Large intestine (tissue), 3 donors: Measurements from ENCODE around the gene RASD1. TPM values are rescaled to one million over a fixed set of nuclear protein-coding genes. Genes with fewer than 3 reads are reported as not detected.
A peak's percentile ranks its signal among the peaks of the same experiment; 100 is the strongest.

Experiments
- DNase-seq, 2 donors: peaks; one replicate each; pipeline versions ENCODE4 v3.0.0 to v3.0.0-alpha.2; 2013
- H3K27ac ChIP-seq: one replicate; pipeline ENCODE4 v1.5.1; 2013; ENCODE audit warnings: low read length
- H3K27me3 ChIP-seq: 2 replicates; pipeline ENCODE4 v1.6.1; 2013; ENCODE audit warnings: low read length; ENCODE audit not compliant: control insufficient read depth, insufficient read depth
- H3K36me3 ChIP-seq: 2 replicates; pipeline ENCODE4 v1.6.1; 2013; ENCODE audit warnings: low read length; ENCODE audit not compliant: control insufficient read depth, insufficient read depth
- H3K4me1 ChIP-seq: one replicate; pipeline ENCODE4 v1.6.1; 2013; ENCODE audit warnings: low read length; ENCODE audit not compliant: control insufficient read depth, insufficient read depth
- H3K4me3 ChIP-seq: one replicate; pipeline ENCODE4 v1.5.1; 2013; ENCODE audit warnings: low read length
- H3K9me3 ChIP-seq: one replicate; pipeline ENCODE4 v1.6.1; 2013; ENCODE audit warnings: mild to moderate bottlenecking, low read depth, low read length, moderate library complexity; ENCODE audit not compliant: control insufficient read depth
- WGBS: methylation state at CpG from one replicate; pipeline ENCODE4 v1.1.5; 2013; ENCODE audit warnings: low lambda C conversion rate; ENCODE audit not compliant: insufficient coverage; 5-methylcytosine and 5-hydroxymethylcytosine counted together
- polyA plus RNA-seq: library from polyadenylated mRNA; unstranded; fragments of 120-200 nt; gene quantifications from one replicate; pipeline ENCODE4 v1.2.1, GENCODE V29; 2013

Gene RASD1
- polyA plus RNA-seq, 1 donor = 20.0 TPM

DNA sequence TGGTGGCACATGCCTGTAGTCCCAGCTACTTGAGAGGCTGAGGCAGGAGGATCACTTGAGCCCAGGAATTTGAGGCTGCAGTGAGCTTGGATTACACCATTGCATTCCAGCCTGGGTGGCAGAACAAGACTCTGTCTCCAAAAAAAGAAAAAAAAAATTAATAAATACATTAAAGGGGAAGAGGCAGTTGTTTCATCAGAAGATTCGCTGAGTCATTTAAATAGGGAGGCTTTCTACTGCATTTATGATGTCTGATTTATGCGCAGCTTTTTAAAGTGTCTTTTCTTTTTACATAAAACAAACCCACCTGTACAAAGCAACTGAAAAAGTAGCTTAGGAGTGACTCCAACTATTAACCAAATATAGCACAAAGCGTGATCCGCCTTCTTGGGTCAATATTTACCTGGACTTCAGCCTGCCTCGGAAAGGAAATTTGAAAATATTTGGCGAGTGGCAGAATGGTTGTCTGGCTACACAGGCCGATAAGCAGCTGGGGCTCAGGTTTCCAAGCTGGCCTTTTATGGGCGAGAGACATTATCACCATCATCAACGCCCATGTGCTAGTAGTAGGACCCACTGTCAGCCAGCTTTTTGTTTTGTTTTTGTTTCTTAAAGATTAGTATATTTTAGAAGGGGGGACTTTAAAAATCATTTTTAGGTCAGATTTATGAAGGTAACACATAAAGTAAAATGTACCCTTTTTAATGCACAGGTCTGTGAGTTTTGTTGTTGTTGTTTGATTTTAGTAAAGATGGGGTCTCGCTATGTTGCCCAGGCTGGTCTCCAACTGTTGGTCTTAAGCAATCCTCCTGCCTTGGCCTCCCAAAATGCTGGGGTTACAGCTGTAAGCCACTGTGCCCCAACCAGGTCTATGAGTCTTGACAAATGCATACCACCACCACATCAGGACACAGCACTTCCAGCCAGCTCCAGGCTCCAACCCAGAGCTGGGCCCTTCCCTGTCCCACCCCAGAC lies 42.5 kb upstream of the RASD1 start:
- H3K4me3 ChIP-seq = no peak overlapping the region
- peaks cover 45% of the 10 kb centered on the region for H3K4me1 ChIP-seq
- DNase-seq = peak; percentile 73 to 92
- 10% methylated on average over 2 of the region's 10 CpGs for WGBS
- H3K27me3 ChIP-seq = no peaks in the 10 kb centered on the region
- no peaks in the 10 kb centered on the region for H3K36me3 ChIP-seq
- no peaks in the 10 kb centered on the region for H3K9me3 ChIP-seq
- H3K27ac ChIP-seq = peak overlapping the region; percentile 61

DNA sequence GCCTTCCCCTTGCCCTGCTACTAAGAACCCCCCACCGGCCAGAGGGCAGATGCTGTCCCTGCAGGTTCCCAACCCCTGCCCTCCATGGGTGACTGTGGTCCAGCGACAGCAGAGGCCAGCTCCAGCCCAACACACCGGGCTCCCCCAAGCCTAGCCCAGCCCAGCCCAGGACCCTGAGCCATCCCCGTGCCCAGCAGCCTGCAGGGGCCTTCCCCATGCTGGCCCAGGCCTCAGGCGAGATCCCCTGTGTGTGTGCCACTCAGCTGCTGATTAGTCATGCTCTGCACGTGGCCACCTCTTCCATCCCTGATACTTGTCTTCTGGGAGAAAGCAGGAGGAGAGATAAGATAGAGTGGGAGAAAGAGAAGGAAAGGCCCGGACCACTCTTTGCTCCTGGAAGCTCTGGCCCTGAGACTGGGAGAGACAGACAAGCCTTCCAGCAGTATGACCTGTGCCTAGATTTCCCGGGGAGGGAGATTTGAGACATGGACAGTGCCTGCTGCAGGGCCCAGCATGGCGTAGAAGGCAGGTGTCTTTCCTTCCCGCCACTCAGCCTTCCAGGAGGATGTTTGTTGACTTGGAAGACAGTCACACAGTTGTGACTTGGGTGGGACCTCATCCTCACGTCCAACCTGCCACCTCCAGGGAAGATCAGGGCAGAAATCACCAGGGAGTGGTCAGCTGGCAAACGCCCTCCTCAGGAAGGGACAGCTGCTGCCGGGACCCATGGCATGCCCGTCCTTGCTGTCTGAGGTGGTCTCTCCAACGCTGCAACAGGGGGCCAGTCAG lies 41.3 kb upstream of the RASD1 start:
- peak; percentile 37 to 65 for DNase-seq
- peak overlapping the region; percentile 61 for H3K27ac ChIP-seq
- H3K4me1 ChIP-seq = peaks cover 45% of the 10 kb centered on the region
- no peak overlapping the region for H3K4me3 ChIP-seq
- H3K36me3 ChIP-seq = no peaks in the 10 kb centered on the region
- H3K9me3 ChIP-seq = no peaks in the 10 kb centered on the region
- no CpG with 5 or more reads among the region's 15 CpGs for WGBS
- no peaks in the 10 kb centered on the region for H3K27me3 ChIP-seq

DNA sequence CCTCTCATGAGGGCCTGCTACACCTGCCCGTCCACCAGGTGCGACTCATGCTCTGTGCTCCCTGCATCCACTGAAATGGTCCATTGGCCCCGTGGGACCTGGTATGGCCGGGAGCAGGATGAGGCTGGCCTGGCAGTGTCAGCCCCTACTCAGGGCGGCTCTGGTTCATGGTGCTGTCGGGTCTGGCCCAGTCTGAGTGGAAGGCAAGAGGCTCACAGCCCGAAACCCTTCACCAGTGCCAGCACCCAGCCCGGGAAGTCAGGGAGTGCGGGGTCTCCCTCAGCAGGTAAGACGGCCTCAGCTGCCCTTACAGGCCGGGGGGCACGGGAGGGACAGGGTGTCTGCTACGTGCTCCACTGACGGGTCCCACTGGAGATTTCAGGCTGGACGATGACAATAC lies 40.5 kb upstream of the RASD1 start:
- no peak overlapping the region for H3K4me3 ChIP-seq
- H3K4me1 ChIP-seq = peaks cover 45% of the 10 kb centered on the region
- no peaks in the 10 kb centered on the region for H3K9me3 ChIP-seq
- H3K27me3 ChIP-seq = no peaks in the 10 kb centered on the region
- no peaks in the 10 kb centered on the region for H3K36me3 ChIP-seq
- peak overlapping the region; percentile 61 for H3K27ac ChIP-seq
- no CpG with 5 or more reads among the region's 15 CpGs for WGBS
- no peak for DNase-seq

DNA sequence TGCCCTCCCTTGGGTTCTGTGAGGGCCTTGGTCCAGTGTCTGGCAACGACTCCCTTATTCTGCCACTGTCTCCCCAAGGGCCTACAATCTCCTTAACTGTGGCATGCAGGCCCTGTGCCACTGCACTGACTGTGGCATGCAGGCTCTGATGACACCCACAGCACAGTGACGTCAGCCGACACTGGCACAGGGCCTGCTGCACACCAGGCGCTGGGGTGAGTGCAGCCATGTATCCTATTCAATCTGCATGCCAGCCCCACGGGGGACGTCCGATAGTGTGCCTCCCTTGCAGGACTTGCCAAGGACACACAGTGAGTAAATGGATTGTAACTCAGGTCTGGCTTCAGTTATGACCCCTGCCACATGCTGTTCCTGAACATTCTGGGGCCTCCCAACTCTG lies 39.8 kb upstream of the RASD1 start:
- no CpG with 5 or more reads among the region's 7 CpGs for WGBS
- DNase-seq = no peak
- peaks cover 43% of the 10 kb centered on the region for H3K4me1 ChIP-seq
- no peaks in the 10 kb centered on the region for H3K36me3 ChIP-seq
- no peak overlapping the region for H3K4me3 ChIP-seq
- H3K27me3 ChIP-seq = no peaks in the 10 kb centered on the region
- H3K27ac ChIP-seq = no peak overlapping the region
- H3K9me3 ChIP-seq = no peaks in the 10 kb centered on the region

DNA sequence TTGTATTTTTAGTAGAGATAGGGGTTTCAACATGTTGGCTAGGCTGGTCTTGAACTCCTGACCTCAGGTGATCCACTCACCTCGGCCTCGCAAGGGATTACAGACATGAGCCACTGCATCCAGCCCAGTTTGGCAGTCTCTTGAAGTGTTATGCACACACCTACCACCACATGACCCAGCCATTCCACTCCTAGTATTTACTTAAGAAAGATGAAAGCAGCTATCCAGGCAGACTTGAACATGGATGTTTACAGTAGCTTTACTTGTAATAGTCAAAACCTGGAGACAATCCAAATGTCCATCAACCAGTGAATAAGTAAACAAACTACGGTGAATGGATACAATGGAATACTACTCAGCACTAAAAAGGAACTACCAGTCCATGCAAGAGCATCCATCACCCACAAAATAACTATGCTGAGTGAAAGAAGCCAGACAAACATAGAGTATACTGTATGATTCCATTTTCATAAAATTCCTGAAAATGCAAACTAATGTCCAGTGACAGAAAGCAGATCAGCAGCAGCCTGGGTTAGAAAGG lies 37.8 kb upstream of the RASD1 start:
- DNase-seq = peak in 1 of 2 donors; percentile 44
- H3K36me3 ChIP-seq = no peaks in the 10 kb centered on the region
- H3K9me3 ChIP-seq = no peaks in the 10 kb centered on the region
- 17% methylated on average over 1 of the region's 3 CpGs for WGBS
- H3K4me3 ChIP-seq = no peak overlapping the region
- no peaks in the 10 kb centered on the region for H3K27me3 ChIP-seq
- no peak overlapping the region for H3K27ac ChIP-seq
- H3K4me1 ChIP-seq = peaks cover 23% of the 10 kb centered on the region

DNA sequence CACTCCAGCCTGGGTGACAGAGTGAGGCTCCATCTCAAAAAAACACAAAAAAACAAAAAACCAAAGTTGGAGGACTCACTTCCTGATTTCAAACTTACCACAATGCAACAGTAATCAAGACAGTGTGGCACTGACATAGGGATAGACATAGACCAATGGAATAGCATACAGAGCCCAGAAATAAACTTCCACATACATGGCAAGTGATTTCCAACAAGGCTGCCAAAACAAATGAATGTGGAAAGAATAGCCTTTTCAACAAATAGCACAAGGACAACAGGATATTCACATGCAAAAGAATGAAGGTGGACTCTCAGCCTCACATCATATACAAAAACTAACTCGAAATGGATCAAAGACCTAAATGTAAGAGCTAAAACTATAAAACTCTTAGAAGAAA lies 36.8 kb upstream of the RASD1 start:
- Histone ChIP-seq H3K27me3 (no peaks in the 10 kb centered on the region), H3K4me1 (peaks cover 18% of the 10 kb centered on the region), H3K4me3 (no peak overlapping the region), H3K36me3 (no peaks in the 10 kb centered on the region), H3K27ac (no peak overlapping the region), H3K9me3 (no peaks in the 10 kb centered on the region)
- no peak for DNase-seq
- WGBS = 100% methylated on average over 1 of the region's 1 CpG

DNA sequence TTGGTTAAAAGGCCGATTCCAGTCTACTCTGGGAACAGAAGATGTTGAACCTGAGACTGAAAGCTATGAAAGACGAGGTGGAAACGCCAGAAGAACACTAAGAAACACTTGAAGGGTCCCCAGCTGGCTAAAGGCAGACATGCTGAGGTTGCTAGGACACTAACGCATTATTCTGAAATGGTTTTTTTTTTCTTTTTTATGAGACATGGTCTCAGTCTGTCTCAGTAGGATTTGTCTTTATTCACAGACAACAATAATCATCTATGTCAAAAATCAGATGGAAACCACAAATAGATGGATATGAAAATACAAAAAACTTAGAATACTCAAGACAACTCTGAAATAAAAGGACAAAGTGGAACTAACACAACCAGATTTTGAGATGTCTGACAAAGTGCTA lies 35.0 kb upstream of the RASD1 start:
- H3K27me3 ChIP-seq = no peaks in the 10 kb centered on the region
- H3K4me1 ChIP-seq = no peaks in the 10 kb centered on the region
- H3K9me3 ChIP-seq = no peaks in the 10 kb centered on the region
- H3K27ac ChIP-seq = no peak overlapping the region
- 67% methylated on average over 1 of the region's 4 CpGs for WGBS
- H3K4me3 ChIP-seq = no peak overlapping the region
- DNase-seq = no peak
- H3K36me3 ChIP-seq = no peaks in the 10 kb centered on the region

DNA sequence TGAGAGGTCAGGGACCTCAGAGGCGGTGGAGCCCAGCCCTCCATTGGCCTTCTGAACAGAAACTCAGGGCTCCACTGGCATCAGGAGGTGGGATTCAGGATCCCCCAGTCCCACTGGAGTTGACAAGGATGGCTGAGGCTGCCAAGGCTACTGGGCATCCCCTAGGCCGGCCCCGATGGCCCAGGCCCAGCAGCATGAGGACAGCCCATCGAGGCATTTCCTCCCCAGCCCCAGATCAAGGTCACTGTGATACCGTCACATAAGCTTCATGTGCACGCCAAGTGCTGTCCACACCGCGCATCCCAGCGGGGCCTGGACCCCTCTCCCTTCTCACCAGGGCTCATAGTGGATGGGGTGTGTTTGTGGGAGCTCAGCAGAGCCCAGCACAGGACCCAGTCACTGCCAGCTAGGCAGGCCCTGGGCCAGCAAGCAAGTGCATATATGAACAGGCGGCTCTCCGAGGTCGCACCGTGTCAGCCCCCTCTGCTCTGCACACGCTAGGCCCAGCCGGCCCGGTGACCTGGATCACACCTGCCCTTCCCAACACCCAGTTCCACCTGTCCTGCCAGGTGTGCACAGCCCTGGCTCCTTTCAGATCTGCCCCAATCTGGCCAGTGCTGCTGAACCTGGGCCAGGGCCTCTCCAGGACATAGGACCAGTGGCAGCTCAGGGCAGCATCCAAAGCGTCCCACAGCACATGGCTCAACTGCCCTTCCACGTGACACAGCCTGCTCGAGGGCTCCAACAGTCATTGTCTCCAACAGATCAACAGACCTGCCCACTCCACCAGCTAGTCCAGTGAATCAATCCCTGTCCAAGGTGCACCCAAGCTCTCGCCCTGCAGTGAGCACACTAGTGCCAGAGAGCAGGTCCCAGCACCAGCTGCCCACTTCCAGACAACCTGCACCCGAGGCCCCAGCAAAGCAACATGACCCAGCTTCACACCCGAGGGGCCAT lies 32.8 kb upstream of the RASD1 start:
- no peaks in the 10 kb centered on the region for H3K9me3 ChIP-seq
- H3K4me3 ChIP-seq = no peak overlapping the region
- H3K27ac ChIP-seq = no peak overlapping the region
- WGBS = no CpG with 5 or more reads among the region's 22 CpGs
- no peaks in the 10 kb centered on the region for H3K4me1 ChIP-seq
- no peak for DNase-seq
- H3K36me3 ChIP-seq = no peaks in the 10 kb centered on the region
- H3K27me3 ChIP-seq = no peaks in the 10 kb centered on the region

DNA sequence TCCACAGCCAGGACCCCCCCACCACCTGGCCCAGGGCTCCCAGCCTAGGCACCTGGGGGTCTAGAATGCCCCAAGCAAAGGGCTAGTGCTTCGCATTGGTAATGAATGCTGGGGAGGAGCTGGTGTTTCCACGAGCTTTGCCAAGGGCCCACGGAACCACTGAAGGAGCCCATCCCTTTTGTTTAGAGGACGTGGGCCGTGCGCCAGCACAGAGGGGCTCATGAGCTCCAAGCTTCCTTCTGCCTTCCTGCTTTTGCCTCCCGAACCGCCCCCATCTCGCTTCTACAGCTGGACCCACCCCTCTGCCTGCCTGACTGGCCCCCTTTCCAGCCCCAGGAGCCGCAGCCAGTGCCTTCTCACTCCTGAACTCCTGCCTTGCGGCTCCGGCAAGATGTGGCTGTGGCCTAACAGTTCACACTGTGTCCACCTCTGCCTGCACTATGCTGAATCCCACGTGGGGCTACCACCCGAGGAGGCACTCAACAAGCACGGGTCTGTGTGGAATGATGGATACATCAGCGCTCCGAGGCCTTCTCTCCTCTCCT lies 31.8 kb upstream of the RASD1 start:
- H3K4me1 ChIP-seq = no peaks in the 10 kb centered on the region
- H3K36me3 ChIP-seq = no peaks in the 10 kb centered on the region
- no peak for DNase-seq
- no peaks in the 10 kb centered on the region for H3K9me3 ChIP-seq
- H3K27ac ChIP-seq = no peak overlapping the region
- no CpG with 5 or more reads among the region's 17 CpGs for WGBS
- H3K4me3 ChIP-seq = no peak overlapping the region
- H3K27me3 ChIP-seq = no peaks in the 10 kb centered on the region
